Upper lobe of right lung (tissue), 1 donor: ENCODE measurements around the gene PAIP2B. TPM values are rescaled to one million over a fixed set of nuclear protein-coding genes. Genes with fewer than 3 reads are reported as not detected.
A peak's percentile ranks its signal among the peaks of the same experiment; 100 is the strongest.
"Not testable (repeated sequence)": the region's sequence is repeated elsewhere in the genome, so short reads cannot be mapped to it uniquely, and the experiment has no call there.

ENCODE experiments used
- ATAC-seq: fragments of 200-7000 bp; cut with Tn5 transposase; one replicate; pipeline ENCODE4 v1.9.1; 2020; ENCODE audit warnings: mild to moderate bottlenecking, moderate library complexity
- DNase-seq: peaks from one replicate; pipeline ENCODE4 v3.0.0-alpha.2; 2020
- H3K27ac ChIP-seq: fragments of 200-600 bp; one replicate; pipeline ENCODE4 v1.8.0; 2022
- H3K27me3 ChIP-seq: fragments of 200-600 bp; one replicate; pipeline ENCODE4 v1.8.0; 2022; ENCODE audit warnings: mild to moderate bottlenecking
- H3K36me3 ChIP-seq: fragments of 200-600 bp; one replicate; pipeline ENCODE4 v1.8.0; 2022
- H3K4me1 ChIP-seq: fragments of 200-600 bp; one replicate; pipeline ENCODE4 v1.8.0; 2022
- H3K4me3 ChIP-seq: fragments of 200-600 bp; one replicate; pipeline ENCODE4 v1.8.0; 2022; ENCODE audit warnings: mild to moderate bottlenecking
- H3K9me3 ChIP-seq: fragments of 200-600 bp; one replicate; pipeline ENCODE4 v1.8.0; 2022
- intact Hi-C: fragments of 100-400 bp; cut with DNase I; formaldehyde crosslinking; loops from one replicate; pipeline ENCODE4 v1.11.0; 2022
- total RNA-seq: library from RNA; stranded (reverse); fragmentation: NEBNext Ultra II Directional; extraction: Animal tissue kit (Norgen Biotek cat#: 25700); gene quantifications from one replicate; pipeline ENCODE4 v1.2.1, GENCODE V29; 2021
- TF ChIP-seq, protein P1 (sequence below): fragments of 200-600 bp; IDR thresholded peaks from one replicate; pipeline ENCODE4 v1.8.0; 2022; ENCODE audit warnings: antibody characterized with exemption
- donor health status: DM: no; HTN: yes; CAD: no; lungs with severe emphysema.

Gene PAIP2B
- total RNA-seq, 1 donor from 2014 or later: 6.3 TPM

DNA sequence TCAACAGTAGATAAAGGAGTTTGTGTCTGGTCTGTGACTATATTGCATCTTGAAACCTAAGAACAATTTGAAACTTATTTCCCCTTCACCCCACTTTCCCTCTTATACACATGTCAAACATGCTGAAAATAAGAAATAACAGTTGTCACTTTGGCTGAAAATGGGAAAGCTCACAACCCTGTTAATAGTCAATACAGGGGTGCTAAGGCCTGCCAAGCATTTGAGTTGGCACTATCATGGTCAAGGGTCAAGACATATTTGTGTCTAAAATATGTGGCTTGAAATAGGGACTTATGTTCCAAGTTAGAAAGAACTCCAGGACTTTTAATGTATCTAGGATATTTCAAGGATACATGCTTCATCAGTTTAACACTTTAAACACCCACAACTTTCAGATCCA lies 20.6 kb downstream of the PAIP2B start:
- DNase-seq (no peak), ATAC-seq (no peak)
- Histone ChIP-seq H3K4me3 (no peak overlapping the region), H3K9me3 (no peaks in the 10 kb centered on the region), H3K36me3 (no peaks in the 10 kb centered on the region), H3K27me3 (no peaks in the 10 kb centered on the region), H3K4me1 (no peaks in the 10 kb centered on the region), H3K27ac (no peak overlapping the region)
- TF ChIP-seq, protein P1, sequence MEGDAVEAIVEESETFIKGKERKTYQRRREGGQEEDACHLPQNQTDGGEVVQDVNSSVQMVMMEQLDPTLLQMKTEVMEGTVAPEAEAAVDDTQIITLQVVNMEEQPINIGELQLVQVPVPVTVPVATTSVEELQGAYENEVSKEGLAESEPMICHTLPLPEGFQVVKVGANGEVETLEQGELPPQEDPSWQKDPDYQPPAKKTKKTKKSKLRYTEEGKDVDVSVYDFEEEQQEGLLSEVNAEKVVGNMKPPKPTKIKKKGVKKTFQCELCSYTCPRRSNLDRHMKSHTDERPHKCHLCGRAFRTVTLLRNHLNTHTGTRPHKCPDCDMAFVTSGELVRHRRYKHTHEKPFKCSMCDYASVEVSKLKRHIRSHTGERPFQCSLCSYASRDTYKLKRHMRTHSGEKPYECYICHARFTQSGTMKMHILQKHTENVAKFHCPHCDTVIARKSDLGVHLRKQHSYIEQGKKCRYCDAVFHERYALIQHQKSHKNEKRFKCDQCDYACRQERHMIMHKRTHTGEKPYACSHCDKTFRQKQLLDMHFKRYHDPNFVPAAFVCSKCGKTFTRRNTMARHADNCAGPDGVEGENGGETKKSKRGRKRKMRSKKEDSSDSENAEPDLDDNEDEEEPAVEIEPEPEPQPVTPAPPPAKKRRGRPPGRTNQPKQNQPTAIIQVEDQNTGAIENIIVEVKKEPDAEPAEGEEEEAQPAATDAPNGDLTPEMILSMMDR: no peak
- intact Hi-C loops: no loop called here

DNA sequence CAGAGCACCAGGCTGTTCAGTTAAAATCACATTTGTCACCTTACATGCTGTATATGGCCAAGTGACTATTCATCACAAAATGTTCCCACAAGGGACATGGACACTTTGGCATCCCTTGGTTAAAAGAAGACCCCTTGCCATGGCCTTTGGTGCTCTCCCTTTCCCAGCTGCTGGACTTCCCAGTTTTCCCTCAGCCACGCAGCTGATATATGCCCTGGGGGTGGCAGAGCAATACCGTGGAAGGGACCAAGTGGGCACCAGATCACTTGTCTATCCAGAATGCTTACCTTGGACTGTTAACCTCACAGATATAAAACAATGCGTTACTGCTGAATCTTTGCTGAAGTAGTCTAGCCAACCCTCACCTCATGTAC lies 35.3 kb downstream of the PAIP2B start:
- no peak overlapping the region for H3K27ac ChIP-seq
- no peaks in the 10 kb centered on the region for H3K9me3 ChIP-seq
- TF ChIP-seq, protein P1: no peak
- intact Hi-C loops: no loop called here
- ATAC-seq (no peak), DNase-seq (no peak)
- no peak overlapping the region for H3K4me3 ChIP-seq
- no peaks in the 10 kb centered on the region for H3K36me3 ChIP-seq
- no peaks in the 10 kb centered on the region for H3K27me3 ChIP-seq
- no peaks in the 10 kb centered on the region for H3K4me1 ChIP-seq

DNA sequence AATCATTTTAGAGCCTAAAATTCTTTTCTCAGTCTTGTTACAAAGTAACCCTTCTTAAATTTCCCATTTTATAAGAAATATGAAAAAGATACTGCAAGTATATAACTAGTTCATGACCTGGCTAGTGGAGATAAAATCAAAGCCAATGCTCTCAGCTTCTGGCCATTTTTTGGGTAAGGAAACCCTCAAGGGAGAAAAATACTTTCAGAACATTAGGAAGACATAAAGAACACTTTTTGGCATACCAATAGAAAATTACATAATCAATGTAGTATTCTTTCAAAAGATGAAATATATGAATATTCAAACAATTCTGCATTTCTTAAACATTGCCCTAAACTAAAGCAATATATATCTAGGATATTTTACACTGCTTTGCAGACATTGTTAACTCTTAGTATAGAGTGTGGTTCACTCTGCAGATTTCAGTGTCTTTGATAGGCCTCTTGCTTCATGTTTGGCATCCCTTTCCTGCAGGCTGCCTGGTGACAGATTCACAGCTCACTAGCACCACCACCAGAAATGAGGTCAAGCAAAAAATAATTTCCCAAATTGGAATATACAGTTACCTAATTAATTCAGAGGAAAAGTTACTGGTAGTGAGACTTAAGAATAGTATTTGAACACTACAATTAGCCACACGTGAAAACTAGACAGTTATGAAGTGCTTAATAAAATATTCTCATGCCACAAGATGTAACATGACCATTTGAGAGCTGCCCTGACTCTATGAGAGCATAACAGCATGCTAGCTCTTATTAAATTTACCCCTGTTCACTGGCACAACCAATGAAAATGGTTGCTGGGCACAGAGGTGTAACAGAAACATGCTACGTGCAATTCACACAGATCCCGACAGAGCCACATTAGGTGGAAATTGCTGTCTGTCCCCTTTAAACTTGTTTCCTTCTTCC lies 36.0 kb downstream of the PAIP2B start:
- no peak overlapping the region for H3K4me3 ChIP-seq
- ATAC-seq (no peak), DNase-seq (no peak)
- TF ChIP-seq, protein P1: peak; percentile 28
- H3K36me3 ChIP-seq: no peaks in the 10 kb centered on the region
- no peaks in the 10 kb centered on the region for H3K4me1 ChIP-seq
- H3K9me3 ChIP-seq: no peaks in the 10 kb centered on the region
- intact Hi-C loops: no loop called here
- no peak overlapping the region for H3K27ac ChIP-seq
- no peaks in the 10 kb centered on the region for H3K27me3 ChIP-seq

DNA sequence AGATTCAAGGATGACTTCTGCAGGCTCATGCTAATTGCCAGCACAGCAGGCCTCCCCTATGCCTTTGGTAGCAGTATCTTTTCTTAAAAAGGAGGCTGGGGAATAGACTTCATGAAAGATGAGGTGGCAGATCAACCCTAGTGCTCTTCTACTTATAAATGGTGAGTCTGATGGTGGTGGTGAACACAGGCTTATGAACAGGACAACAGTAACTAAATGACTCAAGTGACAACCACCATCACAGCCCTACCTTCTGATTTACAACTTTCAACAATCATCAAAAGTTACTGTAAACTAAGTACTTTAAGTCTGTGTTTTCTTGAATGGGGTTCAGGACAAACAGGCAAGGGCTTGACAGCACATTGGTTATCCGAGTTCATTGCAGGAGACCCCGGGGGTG lies 39.3 kb downstream of the PAIP2B start:
- Histone ChIP-seq H3K4me1 (no peaks in the 10 kb centered on the region), H3K9me3 (no peaks in the 10 kb centered on the region), H3K27me3 (no peaks in the 10 kb centered on the region), H3K36me3 (no peaks in the 10 kb centered on the region), H3K4me3 (no peak overlapping the region), H3K27ac (no peak overlapping the region)
- intact Hi-C loops: no loop called here
- ATAC-seq (no peak), DNase-seq (no peak)
- TF ChIP-seq, protein P1: no peak

DNA sequence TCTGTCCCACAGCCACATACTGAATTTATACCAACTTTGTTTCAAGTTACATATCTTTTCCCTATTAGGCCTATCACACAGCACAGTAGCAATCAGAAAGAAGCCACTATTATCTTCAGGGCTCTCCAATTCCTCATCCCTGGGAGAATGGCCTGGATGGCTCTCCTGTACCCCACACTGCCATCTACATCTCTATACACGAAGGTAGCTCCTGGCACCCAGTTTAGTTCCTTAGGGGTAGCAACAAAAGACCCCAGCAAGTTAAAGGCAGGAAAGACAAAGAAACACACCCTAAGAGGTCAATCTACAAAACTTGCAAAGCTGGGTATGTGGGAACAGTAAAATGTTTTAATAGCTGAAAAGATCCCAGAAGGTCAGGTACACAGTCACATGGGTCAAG lies 39.9 kb downstream of the PAIP2B start:
- Histone ChIP-seq H3K27me3 (no peaks in the 10 kb centered on the region), H3K36me3 (no peaks in the 10 kb centered on the region), H3K4me1 (no peaks in the 10 kb centered on the region), H3K27ac (no peak overlapping the region), H3K4me3 (no peak overlapping the region), H3K9me3 (no peaks in the 10 kb centered on the region)
- ATAC-seq: no peak
- intact Hi-C loops: no loop called here
- no peak for DNase-seq
- TF ChIP-seq, protein P1: no peak

DNA sequence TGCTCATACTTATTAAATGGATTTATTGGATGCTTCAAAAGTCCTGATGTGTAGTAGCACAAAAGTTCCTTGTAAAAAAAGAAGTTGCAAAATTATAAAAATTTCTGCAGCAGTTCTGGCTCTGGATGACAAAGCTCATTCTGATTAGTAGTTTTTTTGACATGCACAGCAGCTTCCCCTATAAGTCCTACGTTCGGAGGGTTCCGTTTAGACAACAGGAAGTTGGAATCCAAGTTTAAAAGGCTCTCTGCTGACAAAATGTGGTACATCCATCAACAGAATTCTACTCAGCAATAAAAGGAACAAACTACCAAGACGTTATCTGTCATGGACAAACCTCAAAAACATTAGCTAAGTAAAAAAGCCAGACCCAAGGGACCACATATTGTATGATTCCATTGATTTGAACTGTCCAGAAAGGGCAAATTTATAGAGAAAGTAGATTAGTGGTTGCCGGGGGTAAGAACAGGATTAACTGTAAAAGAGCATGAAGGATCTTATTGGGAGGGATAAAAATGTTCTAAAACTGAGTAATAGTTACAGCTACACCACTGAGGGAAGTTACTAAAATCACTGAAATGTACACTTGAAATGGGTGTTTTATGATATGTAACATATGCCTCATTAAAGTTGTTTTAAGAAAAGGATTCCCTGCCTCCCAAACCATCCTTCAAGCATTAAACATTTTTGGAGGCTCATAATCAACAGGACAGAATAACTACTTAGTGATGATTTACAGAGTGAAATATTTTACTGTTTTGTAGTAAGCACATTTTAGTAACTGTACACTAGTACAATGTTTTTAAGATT lies 43.4 kb downstream of the PAIP2B start:
- H3K4me3 ChIP-seq, H3K27me3 ChIP-seq, H3K27ac ChIP-seq, H3K9me3 ChIP-seq, intact Hi-C loops, H3K36me3 ChIP-seq, DNase-seq, H3K4me1 ChIP-seq: not testable (repeated sequence)
- ATAC-seq: peak; percentile 67
